H1 (cell line): ENCODE data around the gene ASTN2. TPM values are rescaled to one million over a fixed set of nuclear protein-coding genes. Genes with fewer than 3 reads are reported as not detected.

Experiments
- CTCF ChIA-PET: fragments of 300-600 bp; sonication (Branson Sonifier 250); formaldehyde crosslinking; loops from one replicate; lab custom pipeline; 2021; ENCODE audit not compliant: partially characterized antibody; lab: Charles Lee
- POLR2A ChIA-PET: fragments of 300-600 bp; sonication (Branson Sonifier 250); formaldehyde crosslinking; loops from one replicate; lab custom pipeline; 2021; ENCODE audit warnings: inconsistent platforms; ENCODE audit not compliant: partially characterized antibody; lab: Charles Lee
- DNase-seq, 2 experiments: peaks; one replicate each; pipeline versions ENCODE4 v3.0.0 to v3.0.0-alpha.2; 2010 to 2022; ENCODE audit warnings: low spot score in 2 of 2, low read depth in 1 of 2, mixed read lengths in 1 of 2
- FAIRE-seq: peaks from 2 replicates; lab custom pipeline; 2011; peaks lifted over from hg19 to GRCh38; lab: Jason Lieb, UNC
- H2AFZ ChIP-seq: 2 replicates; pipeline ENCODE4 v1.8.1; 2012; ENCODE audit warnings: low read length, inconsistent platforms
- H2AK5ac ChIP-seq: 2 replicates; pipeline ENCODE4 v1.6.1; 2013; ENCODE audit warnings: low read depth, low read length
- H2BK120ac ChIP-seq: replicated peaks from 2 replicates; pipeline ENCODE3; 2013; ENCODE audit warnings: low read depth, low read length, inconsistent platforms
- H2BK12ac ChIP-seq: 2 replicates; pipeline ENCODE4 v1.6.1; 2013; ENCODE audit warnings: low read depth, low read length
- H2BK15ac ChIP-seq: 2 replicates; pipeline ENCODE4 v1.6.1; 2013; ENCODE audit warnings: low read length
- H2BK20ac ChIP-seq: 2 replicates; pipeline ENCODE4 v1.6.1; 2013; ENCODE audit warnings: low read length
- H2BK5ac ChIP-seq: 2 replicates; pipeline ENCODE4 v1.6.1; 2013; ENCODE audit warnings: low read depth, low read length
- H3K14ac ChIP-seq: 2 replicates; pipeline ENCODE4 v1.6.1; 2013; ENCODE audit warnings: inconsistent platforms; ENCODE audit not compliant: insufficient read length
- H3K18ac ChIP-seq: 2 replicates; pipeline ENCODE4 v1.6.1; 2013; ENCODE audit warnings: low read length; ENCODE audit errors: extremely low read depth
- H3K23ac ChIP-seq: 2 replicates; pipeline ENCODE4 v1.6.1; 2013; ENCODE audit warnings: inconsistent platforms; ENCODE audit not compliant: insufficient read length
- H3K23me2 ChIP-seq: 2 replicates; pipeline ENCODE4 v1.6.1; 2013; ENCODE audit warnings: low read depth, low read length
- H3K27ac ChIP-seq: 2 replicates; pipeline ENCODE4 v1.6.1; 2011; ENCODE audit warnings: low read depth, low read length, inconsistent platforms
- H3K27me3 ChIP-seq, 4 experiments: replicated peaks in 1 of 4; 1 replicate in 1 of 4; 2 replicates in 3 of 4; pipeline versions ENCODE4 v1.6.1 to v1.8.1; 2011 to 2013; ENCODE audit warnings: low read length in 3 of 4, mild to moderate bottlenecking in 3 of 4, inconsistent platforms in 2 of 4, mixed read lengths in 2 of 4, moderate library complexity in 1 of 4; ENCODE audit not compliant: control insufficient read depth in 3 of 4, insufficient read depth in 3 of 4; ENCODE audit errors: extremely low read depth in 1 of 4
- H3K36me3 ChIP-seq, 4 experiments: 2 replicates each; pipeline versions ENCODE4 v1.6.1 to v1.8.1; 2011 to 2013; ENCODE audit warnings: mild to moderate bottlenecking in 4 of 4, low read length in 3 of 4, moderate library complexity in 2 of 4, control low read depth in 1 of 4, inconsistent platforms in 1 of 4; ENCODE audit not compliant: insufficient read depth in 4 of 4, control insufficient read depth in 2 of 4
- H3K4ac ChIP-seq: replicated peaks from 2 replicates; pipeline ENCODE3; 2013; ENCODE audit warnings: low read length, low read depth, mixed read lengths, inconsistent platforms; ENCODE audit not compliant: insufficient read length
- H3K4me1 ChIP-seq, 4 experiments: replicated peaks in 1 of 4; 1 replicate in 1 of 4; 2 replicates in 3 of 4; pipeline versions ENCODE4 v1.6.1 to v1.8.1; 2011 to 2013; ENCODE audit warnings: low read length in 3 of 4, inconsistent platforms in 2 of 4, mixed read lengths in 1 of 4; ENCODE audit not compliant: insufficient read depth in 4 of 4, control insufficient read depth in 3 of 4
- H3K4me2 ChIP-seq, 2 experiments: 2 replicates each; pipeline versions ENCODE4 v1.6.1 to v1.8.1; 2011 to 2013; ENCODE audit warnings: low read depth in 2 of 2, low read length in 2 of 2, control low read depth in 1 of 2, inconsistent platforms in 1 of 2, mild to moderate bottlenecking in 1 of 2; ENCODE audit not compliant: insufficient read depth in 1 of 2
- H3K4me3 ChIP-seq, 4 experiments: fragments of 200-600, 300-600 bp in 1 of 4; sonication (generic), shearing (Covaris generic), sonication (Bioruptor Twin) in 1 of 4; 2 replicates each; pipeline versions ENCODE4 v1.5.1 to v1.8.1; 2011 to 2016; ENCODE audit warnings: low read length in 4 of 4, low read depth in 3 of 4, control low read depth in 2 of 4, inconsistent platforms in 2 of 4, mild to moderate bottlenecking in 2 of 4, mixed read lengths in 1 of 4, moderate library complexity in 1 of 4; ENCODE audit not compliant: insufficient read depth in 2 of 4; ENCODE audit errors: extremely low read depth in 1 of 4
- H3K56ac ChIP-seq: replicated peaks from 2 replicates; pipeline ENCODE3; 2013; ENCODE audit warnings: low read depth, mild to moderate bottlenecking, mixed read lengths, low read length, inconsistent platforms; ENCODE audit not compliant: insufficient read length
- H3K79me1 ChIP-seq: 2 replicates; pipeline ENCODE4 v1.6.1; 2013; ENCODE audit warnings: low read depth, low read length, control low read depth
- H3K79me2 ChIP-seq, 2 experiments: 2 replicates each; pipeline versions ENCODE4 v1.6.1 to v1.8.1; 2012 to 2013; ENCODE audit warnings: low read length in 2 of 2, mild to moderate bottlenecking in 2 of 2, inconsistent platforms in 1 of 2; ENCODE audit not compliant: insufficient read depth in 2 of 2, control insufficient read depth in 1 of 2
- H3K9ac ChIP-seq, 4 experiments: replicated peaks in 1 of 4; 1 replicate in 1 of 4; 2 replicates in 3 of 4; pipeline versions ENCODE4 v1.6.1 to v1.8.1; 2011 to 2013; ENCODE audit warnings: low read depth in 3 of 4, low read length in 3 of 4, control low read depth in 2 of 4, mild to moderate bottlenecking in 2 of 4, moderate library complexity in 2 of 4, inconsistent platforms in 1 of 4; ENCODE audit errors: extremely low read depth in 1 of 4
- H3K9me3 ChIP-seq, 2 experiments: 2 replicates each; pipeline versions ENCODE4 v1.6.1 to v1.8.1; 2012 to 2013; ENCODE audit warnings: mild to moderate bottlenecking in 2 of 2, moderate library complexity in 2 of 2, control low read depth in 1 of 2, inconsistent platforms in 1 of 2, low read depth in 1 of 2, low read length in 1 of 2, mixed read lengths in 1 of 2; ENCODE audit not compliant: insufficient read depth in 2 of 2
- H4K20me1 ChIP-seq, 2 experiments: replicated peaks in 1 of 2; 2 replicates each; pipeline versions ENCODE3 to v1.8.1; 2011 to 2013; ENCODE audit warnings: inconsistent platforms in 2 of 2, low read length in 2 of 2, mild to moderate bottlenecking in 1 of 2; ENCODE audit not compliant: insufficient read depth in 2 of 2, control insufficient read depth in 1 of 2
- H4K5ac ChIP-seq: 2 replicates; pipeline ENCODE4 v1.6.1; 2013; ENCODE audit warnings: low read length, low read depth, mixed read lengths, inconsistent platforms; ENCODE audit not compliant: insufficient read length
- H4K8ac ChIP-seq: 2 replicates; pipeline ENCODE4 v1.8.0; 2013; ENCODE audit warnings: mild to moderate bottlenecking, moderate library complexity, low read length, inconsistent platforms; ENCODE audit not compliant: insufficient read depth; ENCODE audit errors: extremely low read depth
- H4K91ac ChIP-seq: replicated peaks from 2 replicates; pipeline ENCODE3; 2013; ENCODE audit warnings: low read length, mixed read lengths, inconsistent platforms; ENCODE audit not compliant: insufficient read length
- ATF3 ChIP-seq: IDR thresholded peaks from 2 replicates; pipeline ENCODE4 v1.6.1; 2011; ENCODE audit warnings: low read depth, mild to moderate bottlenecking, low read length; ENCODE audit not compliant: insufficient read depth
- BRCA1 ChIP-seq: IDR thresholded peaks from 2 replicates; pipeline ENCODE4 v1.6.1; 2012; ENCODE audit warnings: low read depth, low read length, improper control_type of control experiment
- CHD1 ChIP-seq: IDR thresholded peaks from 2 replicates; pipeline ENCODE4 v1.6.1; 2012; ENCODE audit warnings: low read depth, low read length, improper control_type of control experiment
- CHD2 ChIP-seq: IDR thresholded peaks from 2 replicates; pipeline ENCODE4 v1.6.1; 2012; ENCODE audit warnings: low read length, improper control_type of control experiment
- CTBP2 ChIP-seq: IDR thresholded peaks from 2 replicates; pipeline ENCODE4 v1.7.0; 2011; ENCODE audit warnings: borderline replicate concordance, mild to moderate bottlenecking, moderate library complexity, mixed read lengths, low read length; ENCODE audit not compliant: insufficient read depth, insufficient read length
- GABPA ChIP-seq: IDR thresholded peaks from 2 replicates; pipeline ENCODE4 v1.6.1; 2011; ENCODE audit warnings: mild to moderate bottlenecking, low read length, moderate library complexity, borderline replicate concordance; ENCODE audit not compliant: insufficient read depth
- GTF2F1 ChIP-seq: IDR thresholded peaks from 2 replicates; pipeline ENCODE4 v1.6.1; 2012; ENCODE audit warnings: low read depth, low read length, improper control_type of control experiment, borderline replicate concordance
- JUND ChIP-seq: IDR thresholded peaks from 2 replicates; pipeline ENCODE4 v1.6.1; 2011; ENCODE audit warnings: mild to moderate bottlenecking, improper control_type of control experiment, low read length
- MAX ChIP-seq: IDR thresholded peaks from 2 replicates; pipeline ENCODE4 v1.6.1; 2012; ENCODE audit warnings: inconsistent platforms
- RXRA ChIP-seq: IDR thresholded peaks from 2 replicates; pipeline ENCODE4 v1.6.1; 2011; ENCODE audit warnings: low read depth, mild to moderate bottlenecking, low read length, moderate library complexity; ENCODE audit not compliant: insufficient read depth
- SIN3A ChIP-seq, 2 experiments: IDR thresholded peaks in 1 of 2; conservative IDR thresholded peaks in 1 of 2; 2 replicates each; pipeline ENCODE4 v1.6.1; 2011 to 2012; ENCODE audit warnings: low read length in 2 of 2, improper control_type of control experiment in 1 of 2, low read depth in 1 of 2, mild to moderate bottlenecking in 1 of 2
- SRF ChIP-seq: IDR thresholded peaks from 2 replicates; pipeline ENCODE4 v1.6.1; 2011; ENCODE audit warnings: mild to moderate bottlenecking, low read depth, low read length, moderate library complexity
- SUZ12 ChIP-seq: fragments of 200-600 bp; sonication (generic); IDR thresholded peaks from 2 replicates; pipeline ENCODE4 v1.6.1; 2012; ENCODE audit warnings: mild to moderate bottlenecking, inconsistent platforms, low read length, moderate library complexity, mixed read lengths
- TAF1 ChIP-seq: IDR thresholded peaks from 2 replicates; pipeline ENCODE4 v1.6.1; 2011; ENCODE audit warnings: mild to moderate bottlenecking, low read depth, low read length
- WGBS, 2 experiments: shearing (Covaris generic) in 1 of 2; methylation state at CpG; one replicate each; pipeline versions ENCODE4 v1.1.6 to v1.1.7; 2013 to 2015; ENCODE audit warnings: low lambda C conversion rate in 2 of 2, mixed read lengths in 2 of 2, inconsistent platforms in 1 of 2, low coverage in 1 of 2, missing lambda C conversion rate in 1 of 2; ENCODE audit not compliant: insufficient replicate concordance in 2 of 2, insufficient coverage in 1 of 2, insufficient read length in 1 of 2; ENCODE audit errors: extremely low coverage in 1 of 2, missing lambda C conversion rate in 1 of 2; 5-methylcytosine and 5-hydroxymethylcytosine counted together
- polyA plus RNA-seq, 7 experiments: library from polyadenylated mRNA; depleted of rRNA in 3 of 7; stranded (reverse) in 5 of 7; unstranded in 2 of 7; fragments of >200 nt in 5 of 7; fragments of 200-250 nt in 2 of 7; gene quantifications; 1 replicate in 5 of 7; 2 replicates in 1 of 7; 4 replicates in 1 of 7; pipeline versions ENCODE4 v1.2.1 to v1.2.3, GENCODE V29; 2011 to 2013; ENCODE audit warnings: missing spikeins in 2 of 7, mixed read lengths in 2 of 7
- total RNA-seq: library from RNA; stranded (reverse); fragmentation: NEBNext Ultra II Directional; extraction: Animal tissue kit (Norgen Biotek cat#: 25700); gene quantifications from 2 replicates; pipeline ENCODE4 v1.2.1, GENCODE V29; 2021

The ASTN2 gene
- total and polyA plus RNA-seq, 2 of the 8 experiments (the other 6 are each of a cell fraction or from before 2014, with no cell fraction given), result 8.2 to 13.7 TPM

- Histone ChIP-seq H3K18ac (no peak overlapping the region), H3K23me2 (no peaks in the 10 kb centered on the region), H2BK12ac (no peak overlapping the region), H3K79me2 (no peaks in the 10 kb centered on the region), H3K23ac (no peak overlapping the region), H4K8ac (no peak overlapping the region), H3K4me3 (no peak overlapping the region), H3K36me3 (no peaks in the 10 kb centered on the region), H3K4me1 (no peaks in the 10 kb centered on the region), H3K14ac (no peak overlapping the region), H3K9ac (no peak overlapping the region), H2BK15ac (no peak overlapping the region), H3K79me1 (no peaks in the 10 kb centered on the region), H4K5ac (no peak overlapping the region), H2AK5ac (no peak overlapping the region), H3K4ac (no peak overlapping the region), H4K20me1 (no peaks in the 10 kb centered on the region), H2BK20ac (no peak overlapping the region), H2BK5ac (no peak overlapping the region), H3K56ac (no peak overlapping the region), H2BK120ac (no peak overlapping the region), H3K27me3 (no peaks in the 10 kb centered on the region), H2AFZ (no peak overlapping the region), H3K9me3 (no peaks in the 10 kb centered on the region), H4K91ac (no peak overlapping the region), H3K4me2 (no peak overlapping the region), H3K27ac (no peak overlapping the region)
- ChIA-PET POLR2A (no interaction called here), CTCF (interaction anchor here (12.3 kb wide), 1 partner anchor 12 kb away, joined by 87 read pairs; no protein-coding TSS in a partner anchor)
- no peak for DNase-seq
- no peak for FAIRE-seq
- no peak for TF ChIP-seq TAF1
- no peak for TF ChIP-seq CHD2
- no peak for TF ChIP-seq GABPA
- no peak for TF ChIP-seq SUZ12
- TF ChIP-seq SIN3A (conservative IDR thresholded peaks at IDR 0.05 in 1 of 2, IDR thresholded peaks at IDR 0.05 in 1 of 2; ENCODE audit: low read depth in 1 of 2, low read length in 2 of 2), result no peak
- TF ChIP-seq CHD1, result no peak
- no peak for TF ChIP-seq RXRA
- no peak for TF ChIP-seq GTF2F1
- TF ChIP-seq JUND, result no peak
- TF ChIP-seq BRCA1, result no peak
- no peak for TF ChIP-seq MAX
- no peak for TF ChIP-seq ATF3
- TF ChIP-seq CTBP2, result no peak
- no peak for TF ChIP-seq SRF
- WGBS, 2 experiments, result 91% methylated on average over 6 of the region's 6 CpGs; no CpG with 5 or more reads in 1 of the 2 experiments
These were observed 180.8 kb downstream of the ASTN2 start for GRCh38 chr9:117234103-117234502.
